ENCODE results near the gene SMURF1.

The SMURF1 gene

GRCh38 chr7:99143853-99144672 is at the start of gene SMURF1:
SMURF1 (minus strand) TSS chr7:99144108; CDS start chr7:99143780, 328 bp downstream.
- no peaks in the 10 kb centered on the region for H3K27me3 ChIP-seq (ENCODE audit: low read depth)
- H3K4me3 ChIP-seq = peak within 1 kb of the TSS; percentile 67
- H3K9me3 ChIP-seq = no peaks in the 10 kb centered on the region
- peak; percentile 33 to 77 for DNase-seq (ENCODE audit: low spot score in 2 of 2)
- no peaks in the 10 kb centered on the region for H3K36me3 ChIP-seq (replicated peaks)
- in situ Hi-C loops (cut with MboI; ENCODE audit: low sequenced_read_pairs) = no loop called here
- peaks cover 31% of the 10 kb centered on the region for H3K4me1 ChIP-seq

DNA sequence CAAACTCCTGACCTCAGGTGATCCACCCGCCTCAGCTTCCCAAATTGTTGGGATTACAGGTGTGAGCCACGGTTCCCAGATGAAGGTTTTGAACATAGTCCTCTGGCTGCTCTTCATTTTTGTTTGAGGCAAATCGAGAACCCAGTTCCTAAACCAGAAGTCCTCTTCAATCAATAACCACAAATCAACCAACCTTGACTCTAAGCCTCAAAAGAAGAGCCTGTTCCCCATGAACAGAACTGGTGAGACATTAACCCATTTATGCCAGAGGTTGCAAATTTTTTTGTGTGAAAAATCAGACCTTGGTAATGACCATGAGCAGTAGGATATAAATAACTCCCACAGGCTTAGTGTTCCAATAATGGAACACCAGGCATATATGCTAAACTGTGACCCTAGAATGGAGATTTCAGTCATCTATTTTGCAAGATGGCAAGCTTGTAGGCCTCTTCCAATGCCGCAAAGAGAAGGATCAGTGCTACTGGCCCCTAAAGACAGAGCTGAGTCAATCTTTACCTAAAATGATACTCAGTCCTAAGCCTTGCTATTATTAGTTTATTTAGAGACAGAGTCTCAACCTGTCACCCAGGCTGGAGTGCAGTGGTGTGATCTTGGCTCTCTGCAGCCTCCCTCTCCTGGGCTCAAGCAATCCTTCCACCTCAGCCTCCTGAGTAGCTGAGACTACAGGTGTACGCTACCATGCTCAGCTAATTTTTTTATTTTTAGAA is 48.1 kb upstream of the SMURF1 start:
- H3K36me3 ChIP-seq (replicated peaks) = no peaks in the 10 kb centered on the region
- in situ Hi-C loops (cut with MboI; ENCODE audit: low sequenced_read_pairs) = no loop called here
- no peaks in the 10 kb centered on the region for H3K4me1 ChIP-seq
- no peak overlapping the region for H3K4me3 ChIP-seq
- no peaks in the 10 kb centered on the region for H3K9me3 ChIP-seq
- no peaks in the 10 kb centered on the region for H3K27me3 ChIP-seq (ENCODE audit: low read depth)
- DNase-seq (ENCODE audit: low spot score in 2 of 2) = no peak

DNA sequence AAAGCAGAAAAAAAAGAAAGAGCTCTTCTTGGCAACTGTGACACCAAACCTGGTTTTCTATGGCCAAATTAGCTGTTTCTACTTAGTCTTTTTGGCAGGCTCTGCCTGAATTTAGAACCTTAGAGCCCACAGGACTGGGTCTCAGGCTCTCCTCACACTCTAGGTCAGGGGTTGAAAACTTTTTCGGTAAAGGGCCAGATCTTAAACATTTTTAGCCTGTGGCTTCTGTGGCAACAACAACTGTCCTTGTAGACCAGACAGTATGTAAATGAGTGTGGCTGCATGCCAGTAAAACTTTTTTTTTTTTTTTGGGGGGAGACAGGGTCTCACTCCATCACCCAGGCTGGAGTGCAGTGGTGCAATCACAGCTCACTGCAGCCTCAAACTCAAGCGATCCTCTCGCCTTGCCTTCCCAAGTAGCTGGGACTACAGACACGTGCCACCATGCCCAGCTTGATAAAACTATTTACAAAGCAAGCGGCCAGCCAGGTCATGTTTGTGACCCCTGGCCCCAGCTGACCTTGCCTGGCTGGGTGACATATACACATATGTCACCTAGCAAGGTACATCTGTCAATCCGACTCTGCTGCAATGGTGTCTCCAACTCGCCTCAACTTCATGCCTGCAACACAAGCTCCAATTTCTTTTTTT is 46.6 kb upstream of the SMURF1 start:
- H3K27me3 ChIP-seq (ENCODE audit: low read depth) = no peaks in the 10 kb centered on the region
- H3K36me3 ChIP-seq (replicated peaks) = no peaks in the 10 kb centered on the region
- in situ Hi-C loops (cut with MboI; ENCODE audit: low sequenced_read_pairs) = no loop called here
- no peaks in the 10 kb centered on the region for H3K9me3 ChIP-seq
- no peak for DNase-seq (ENCODE audit: low spot score in 2 of 2)
- no peaks in the 10 kb centered on the region for H3K4me1 ChIP-seq
- H3K4me3 ChIP-seq = no peak overlapping the region

GRCh38 chr7:99189222-99189621 is 45.3 kb upstream of the SMURF1 start:
- no peaks in the 10 kb centered on the region for H3K4me1 ChIP-seq
- no peaks in the 10 kb centered on the region for H3K9me3 ChIP-seq
- no peaks in the 10 kb centered on the region for H3K36me3 ChIP-seq (replicated peaks)
- no peak overlapping the region for H3K4me3 ChIP-seq
- in situ Hi-C loops (cut with MboI; ENCODE audit: low sequenced_read_pairs) = no loop called here
- no peaks in the 10 kb centered on the region for H3K27me3 ChIP-seq (ENCODE audit: low read depth)
- no peak for DNase-seq (ENCODE audit: low spot score in 2 of 2)

- Histone ChIP-seq H3K4me3 (no peak overlapping the region), H3K4me1 (no peaks in the 10 kb centered on the region), H3K9me3 (no peaks in the 10 kb centered on the region), H3K27me3 (ENCODE audit: low read depth) (no peaks in the 10 kb centered on the region; the same call in 1 of the 2 replicates), H3K36me3 (replicated peaks) (no peaks in the 10 kb centered on the region)
- no peak for DNase-seq (ENCODE audit: low spot score in 2 of 2)
- in situ Hi-C loops (cut with MboI; ENCODE audit: low sequenced_read_pairs) = no loop called here
Observed at GRCh38 chr7:99188221-99188620, 44.3 kb upstream of the SMURF1 start.

DNA sequence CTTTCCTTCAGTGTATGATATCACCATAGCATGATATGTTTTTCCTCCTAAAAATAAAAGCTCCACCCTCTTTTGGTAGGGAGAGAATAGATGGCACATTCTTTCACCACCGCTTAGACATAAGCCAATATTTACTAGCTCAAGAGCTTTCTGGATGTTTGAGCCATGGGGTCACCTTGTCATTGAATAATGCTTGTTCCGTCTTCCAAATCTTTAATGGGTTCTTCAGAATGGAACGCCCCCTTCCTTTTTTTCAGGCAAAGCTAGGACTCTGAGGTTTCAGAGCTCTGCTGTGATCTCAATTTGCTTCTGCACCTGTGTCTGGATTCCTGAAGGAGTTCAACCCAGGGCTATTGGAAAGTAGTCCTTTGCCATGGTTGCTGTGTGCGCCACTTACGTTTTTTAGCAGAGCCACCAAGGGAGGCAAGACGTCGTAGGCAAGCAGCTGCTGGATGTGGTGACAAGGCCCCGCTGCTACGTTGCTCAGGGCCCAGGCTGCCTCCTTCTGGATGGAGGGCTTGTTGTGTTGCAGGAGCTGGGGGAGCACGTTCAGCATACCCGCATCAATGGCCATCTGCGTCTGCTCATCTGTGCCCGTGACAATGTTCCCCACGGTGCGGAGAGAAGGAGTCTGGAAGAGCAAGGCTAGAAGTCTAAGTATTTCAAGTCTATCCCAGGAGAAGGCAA is 40.8 kb upstream of the SMURF1 start:
- H3K9me3 ChIP-seq = no peaks in the 10 kb centered on the region
- no peak for DNase-seq (ENCODE audit: low spot score in 2 of 2)
- in situ Hi-C loops (cut with MboI; ENCODE audit: low sequenced_read_pairs) = no loop called here
- H3K4me3 ChIP-seq = no peak overlapping the region
- H3K27me3 ChIP-seq (ENCODE audit: low read depth) = no peaks in the 10 kb centered on the region; the same call in 1 of the 2 replicates
- no peaks in the 10 kb centered on the region for H3K4me1 ChIP-seq
- H3K36me3 ChIP-seq (replicated peaks) = no peaks in the 10 kb centered on the region

DNA sequence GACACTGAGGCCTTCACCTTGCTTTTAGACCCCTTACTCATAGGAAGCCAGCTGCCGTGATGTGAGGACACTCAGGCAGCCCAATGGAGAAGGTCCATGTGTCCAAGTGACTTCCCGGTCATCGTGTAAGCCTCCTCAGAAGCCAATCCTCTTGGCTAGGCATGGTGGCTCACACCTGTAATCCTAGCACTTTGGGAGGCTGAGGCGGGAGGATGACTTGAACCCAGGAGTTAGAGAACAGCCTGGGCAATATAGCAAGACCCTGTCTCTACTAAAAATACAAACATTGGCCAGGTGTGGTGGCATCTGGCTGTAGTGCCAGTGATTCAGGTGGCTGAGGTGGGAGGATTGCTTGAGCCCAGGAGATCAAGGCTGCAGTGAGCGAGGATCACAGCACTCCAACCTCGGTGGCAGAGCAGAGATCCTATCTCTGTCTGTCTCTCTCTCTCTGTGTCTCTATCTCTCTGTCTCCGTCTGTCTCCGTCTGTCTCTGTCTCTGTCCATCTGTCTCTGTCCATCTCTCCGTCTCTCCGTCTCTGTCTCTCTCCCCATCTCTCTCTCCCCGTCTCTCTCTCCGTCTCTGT is 36.3 kb upstream of the SMURF1 start:
- in situ Hi-C loops (cut with MboI; ENCODE audit: low sequenced_read_pairs) = no loop called here

GRCh38 chr7:99177165-99177564 is 33.3 kb upstream of the SMURF1 start:
- Histone ChIP-seq H3K9me3 (no peaks in the 10 kb centered on the region), H3K4me1 (no peaks in the 10 kb centered on the region), H3K36me3 (replicated peaks) (no peaks in the 10 kb centered on the region), H3K4me3 (no peak overlapping the region), H3K27me3 (ENCODE audit: low read depth) (no peaks in the 10 kb centered on the region)
- in situ Hi-C loops (cut with MboI; ENCODE audit: low sequenced_read_pairs) = no loop called here
- DNase-seq (ENCODE audit: low spot score in 2 of 2) = no peak

More for the DNA sequence above, 36.3 kb upstream of the SMURF1 start:
- no peaks in the 10 kb centered on the region; the same call in 1 of the 2 replicates for H3K27me3 ChIP-seq (ENCODE audit: low read depth)
- H3K4me3 ChIP-seq = no peak overlapping the region
- H3K36me3 ChIP-seq (replicated peaks) = no peaks in the 10 kb centered on the region
- DNase-seq (ENCODE audit: low spot score in 2 of 2) = no peak
- H3K4me1 ChIP-seq = no peaks in the 10 kb centered on the region
- no peaks in the 10 kb centered on the region for H3K9me3 ChIP-seq

GRCh38 chr7:99173787-99174186 is 29.9 kb upstream of the SMURF1 start:
- Histone ChIP-seq H3K9me3 (no peaks in the 10 kb centered on the region), H3K36me3 (replicated peaks) (no peaks in the 10 kb centered on the region), H3K4me3 (no peak overlapping the region), H3K4me1 (no peaks in the 10 kb centered on the region), H3K27me3 (ENCODE audit: low read depth) (no peaks in the 10 kb centered on the region)
- in situ Hi-C loops (cut with MboI; ENCODE audit: low sequenced_read_pairs) = no loop called here
- no peak for DNase-seq (ENCODE audit: low spot score in 2 of 2)

DNA sequence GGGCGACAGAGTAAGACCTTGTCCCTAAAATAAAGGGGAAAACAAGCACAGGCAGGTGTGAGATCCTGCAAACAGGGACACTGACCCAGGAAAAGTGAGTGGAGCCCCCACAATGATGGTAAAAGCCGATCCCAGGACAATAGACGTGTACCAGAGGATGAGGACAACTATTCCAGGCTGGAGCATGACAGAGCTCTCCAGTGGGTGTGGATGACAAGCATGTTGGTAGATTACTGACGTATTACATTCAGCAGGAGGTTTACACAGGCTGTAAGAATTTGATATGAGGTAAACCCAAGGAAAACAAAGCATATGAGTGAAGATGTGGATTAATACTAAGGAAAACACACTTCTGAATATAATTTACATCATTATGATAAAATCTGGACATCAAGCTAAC is 27.8 kb upstream of the SMURF1 start:
- no peak overlapping the region for H3K4me3 ChIP-seq
- no peaks in the 10 kb centered on the region for H3K4me1 ChIP-seq
- no peaks in the 10 kb centered on the region for H3K9me3 ChIP-seq
- H3K36me3 ChIP-seq (replicated peaks) = no peaks in the 10 kb centered on the region
- H3K27me3 ChIP-seq (ENCODE audit: low read depth) = no peaks in the 10 kb centered on the region
- no peak for DNase-seq (ENCODE audit: low spot score in 2 of 2)
- in situ Hi-C loops (cut with MboI; ENCODE audit: low sequenced_read_pairs) = no loop called here

GRCh38 chr7:99170730-99171074 is 26.8 kb upstream of the SMURF1 start:
- Histone ChIP-seq H3K4me3 (no peak overlapping the region), H3K36me3 (replicated peaks) (no peaks in the 10 kb centered on the region), H3K27me3 (ENCODE audit: low read depth) (no peaks in the 10 kb centered on the region), H3K4me1 (no peaks in the 10 kb centered on the region), H3K9me3 (no peaks in the 10 kb centered on the region)
- no peak for DNase-seq (ENCODE audit: low spot score in 2 of 2)
- in situ Hi-C loops (cut with MboI; ENCODE audit: low sequenced_read_pairs) = no loop called here

DNA sequence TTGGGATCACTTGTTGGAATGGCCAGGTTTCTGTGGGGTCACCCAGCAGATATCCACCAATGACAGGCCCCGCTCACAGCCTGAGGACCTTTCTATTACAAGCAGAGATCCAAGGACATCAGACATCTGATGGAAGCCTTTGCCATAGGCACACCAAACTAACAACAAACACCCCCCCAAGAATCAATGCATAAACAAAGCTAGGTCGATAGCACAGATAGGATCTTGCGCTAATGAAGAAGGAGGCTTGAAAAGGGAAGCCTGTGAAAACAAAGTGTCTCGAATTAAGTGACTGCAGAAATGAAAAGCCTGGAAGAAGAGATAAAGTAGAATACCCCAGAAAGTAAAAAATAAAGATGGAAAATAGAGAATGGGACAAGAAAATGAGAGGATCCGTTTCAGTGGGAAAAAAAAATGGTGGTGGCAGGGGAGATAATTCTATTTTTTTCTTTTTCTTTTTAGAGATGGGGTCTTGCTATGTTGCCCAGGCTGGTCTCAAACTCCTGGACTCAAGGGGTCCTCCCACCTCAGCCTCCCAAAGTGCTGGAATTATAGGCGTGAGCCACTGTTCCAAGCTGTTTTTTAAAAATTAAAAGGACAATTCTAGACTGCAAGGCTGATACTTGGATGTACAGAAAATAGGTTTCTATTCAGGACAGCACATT is 26.3 kb upstream of the SMURF1 start:
- Histone ChIP-seq H3K36me3 (replicated peaks) (no peaks in the 10 kb centered on the region), H3K4me1 (no peaks in the 10 kb centered on the region), H3K4me3 (no peak overlapping the region), H3K9me3 (no peaks in the 10 kb centered on the region), H3K27me3 (ENCODE audit: low read depth) (no peaks in the 10 kb centered on the region)
- DNase-seq (ENCODE audit: low spot score in 2 of 2) = no peak
- in situ Hi-C loops (cut with MboI; ENCODE audit: low sequenced_read_pairs) = no loop called here

DNA sequence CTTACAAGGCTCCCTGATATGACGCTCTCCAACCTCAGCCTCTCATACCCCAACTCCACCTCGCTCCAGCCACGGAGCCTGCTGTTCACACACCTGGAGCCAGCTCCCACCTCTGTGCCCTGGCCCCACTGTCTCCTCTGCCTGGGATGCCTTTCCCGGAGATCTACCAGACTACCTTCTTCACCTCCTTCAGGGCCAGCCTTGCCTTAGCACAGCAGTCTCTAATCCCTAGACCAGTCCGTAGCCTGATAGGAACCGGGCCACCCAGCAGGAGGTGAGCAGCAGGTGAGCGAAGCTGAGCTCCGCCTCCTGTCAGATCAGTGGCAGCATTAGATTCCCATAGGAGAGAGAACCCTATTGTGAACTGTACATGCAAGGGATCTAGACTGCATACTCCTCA is 23.2 kb upstream of the SMURF1 start:
- H3K4me1 ChIP-seq = peaks cover 9% of the 10 kb centered on the region
- H3K27me3 ChIP-seq (ENCODE audit: low read depth) = no peaks in the 10 kb centered on the region
- in situ Hi-C loops (cut with MboI; ENCODE audit: low sequenced_read_pairs) = no loop called here
- H3K36me3 ChIP-seq (replicated peaks) = no peaks in the 10 kb centered on the region
- H3K4me3 ChIP-seq = no peak overlapping the region
- no peaks in the 10 kb centered on the region for H3K9me3 ChIP-seq
- no peak for DNase-seq (ENCODE audit: low spot score in 2 of 2)

Data from HAP-1 (cell line).